Thymus (tissue), 11 donors: ENCODE results near the gene FCER2. TPM values are rescaled to one million over a fixed set of nuclear protein-coding genes. Genes with fewer than 3 reads are reported as not detected.

Experiments used
- DNase-seq, 9 donors: peaks; one replicate each; pipeline ENCODE4 v3.0.0-alpha.2; 2013; ENCODE audit warnings: low spot score in 9 of 9, low read depth in 6 of 9, missing footprints in 1 of 9
- H3K27ac ChIP-seq, 2 donors: one replicate each; pipeline ENCODE4 v1.5.1; 2013; ENCODE audit warnings: control low read depth in 1 of 2, low read depth in 1 of 2, low read length in 1 of 2, mild to moderate bottlenecking in 1 of 2, moderate library complexity in 1 of 2
- H3K27me3 ChIP-seq, 2 donors: one replicate each; pipeline ENCODE4 v1.5.1; 2013; ENCODE audit warnings: low read length in 1 of 2; ENCODE audit not compliant: control insufficient read depth in 2 of 2, insufficient read depth in 1 of 2
- H3K36me3 ChIP-seq, 2 donors: one replicate each; pipeline ENCODE4 v1.5.1; 2013; ENCODE audit warnings: low read length in 1 of 2, mild to moderate bottlenecking in 1 of 2, moderate library complexity in 1 of 2; ENCODE audit not compliant: control insufficient read depth in 2 of 2, insufficient read depth in 2 of 2
- H3K4me1 ChIP-seq, 2 donors: one replicate each; pipeline ENCODE4 v1.5.1; 2013; ENCODE audit warnings: low read length in 2 of 2; ENCODE audit not compliant: control insufficient read depth in 2 of 2, insufficient read depth in 2 of 2
- H3K4me3 ChIP-seq, 2 donors: one replicate each; pipeline ENCODE4 v1.5.1; 2013; ENCODE audit warnings: low read length in 2 of 2, control low read depth in 1 of 2, mild to moderate bottlenecking in 1 of 2
- H3K9me3 ChIP-seq, 2 donors: one replicate each; pipeline ENCODE4 v1.5.1; 2013; ENCODE audit warnings: low read length in 1 of 2, mild to moderate bottlenecking in 1 of 2; ENCODE audit not compliant: control insufficient read depth in 2 of 2, insufficient read depth in 1 of 2
- WGBS: extraction: QIAGEN DNeasy Blood & Tissue Kit; methylation state at CpG from one replicate; pipeline ENCODE4 v1.1.7; 2013; 5-methylcytosine and 5-hydroxymethylcytosine counted together
- polyA plus RNA-seq: library from polyadenylated mRNA; stranded (reverse); fragments of 200-250 nt; gene quantifications from one replicate; pipeline ENCODE4 v1.2.3, GENCODE V29; 2013
- total RNA-seq: library from RNA; stranded (reverse); fragments of 120-200 nt; gene quantifications from one replicate; pipeline ENCODE4 v1.2.4, GENCODE V29; 2013
- donor health status: healthy.

The FCER2 gene
- total and polyA plus RNA-seq, 2 donors = 3.1 to 14.4 TPM

DNA sequence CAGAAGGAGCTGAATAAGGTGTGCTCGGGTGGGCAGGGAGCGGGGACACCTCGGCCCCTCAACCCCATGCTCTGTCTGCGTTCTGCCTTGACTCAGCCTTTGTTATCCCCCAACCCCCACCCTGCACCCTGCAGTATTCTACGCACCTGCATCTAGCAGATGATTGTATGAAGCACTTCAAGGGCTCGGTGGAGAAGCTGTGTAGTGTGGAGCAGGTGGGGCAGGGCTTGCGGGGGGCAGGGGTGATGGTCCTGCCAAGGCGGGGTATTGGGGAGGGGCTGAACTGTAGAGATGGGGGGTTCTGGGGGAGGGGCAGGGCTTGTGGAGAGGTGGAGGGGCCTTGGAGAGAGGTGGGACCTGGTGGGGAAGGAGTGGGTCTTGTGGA lies 58.9 kb downstream of the FCER2 start:
- H3K27ac ChIP-seq = peak overlapping the region; percentile 69 to 96
- peaks cover 35 to 84% of the 10 kb centered on the region in 2 donors for H3K4me1 ChIP-seq
- no peak overlapping the region for H3K4me3 ChIP-seq
- peaks cover 71% of the 10 kb centered on the region in 2 donors for H3K36me3 ChIP-seq
- H3K27me3 ChIP-seq = no peaks in the 10 kb centered on the region
- peak; percentile 69 to 93 (median 79) for DNase-seq
- peaks cover 1 to 23% of the 10 kb centered on the region in 2 donors for H3K9me3 ChIP-seq
- WGBS = 37% methylated on average over 8 of the region's 8 CpGs

DNA sequence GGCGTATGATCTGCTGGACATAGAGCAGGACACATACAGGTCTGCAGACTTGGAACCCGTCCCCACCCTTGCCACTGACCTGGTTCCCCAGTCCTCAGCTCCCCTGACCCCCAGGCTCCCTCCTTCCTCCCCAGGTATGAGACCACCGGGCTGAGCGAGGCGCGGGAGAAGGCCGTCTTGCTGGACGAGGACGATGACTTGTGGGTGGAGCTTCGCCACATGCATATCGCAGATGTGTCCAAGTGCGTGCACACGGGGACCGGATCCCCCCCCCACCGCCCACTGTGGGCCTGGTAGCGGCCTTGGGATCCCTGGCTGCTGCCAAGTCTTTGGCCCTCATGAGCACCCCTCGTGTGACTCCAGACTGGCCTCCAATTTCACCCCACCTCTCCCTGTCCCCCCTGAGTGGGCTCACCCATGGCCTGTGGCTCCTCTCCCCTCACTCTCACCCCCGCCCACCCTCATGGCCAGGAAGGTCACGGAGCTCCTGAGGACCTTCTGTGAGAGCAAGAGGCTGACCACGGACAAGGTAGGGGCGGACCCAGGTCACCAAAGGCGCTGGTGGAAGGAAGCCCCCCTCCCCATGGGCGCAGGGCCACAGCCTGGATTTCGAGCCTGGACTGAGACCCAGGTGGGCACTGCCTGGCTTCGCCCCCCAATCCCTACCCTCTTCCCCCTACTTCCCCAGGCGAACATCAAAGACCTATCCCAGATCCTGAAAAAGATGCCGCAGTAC lies 59.5 kb downstream of the FCER2 start:
- no peak for DNase-seq
- Histone ChIP-seq H3K9me3 (peaks cover 1 to 23% of the 10 kb centered on the region in 2 donors), H3K4me3 (no peak overlapping the region), H3K36me3 (peaks cover 65 to 67% of the 10 kb centered on the region in 2 donors), H3K4me1 (peaks cover 39 to 90% of the 10 kb centered on the region in 2 donors), H3K27ac (peak overlapping the region; percentile 69 to 96), H3K27me3 (no peaks in the 10 kb centered on the region)
- 96% methylated on average over 27 of the region's 27 CpGs for WGBS

DNA sequence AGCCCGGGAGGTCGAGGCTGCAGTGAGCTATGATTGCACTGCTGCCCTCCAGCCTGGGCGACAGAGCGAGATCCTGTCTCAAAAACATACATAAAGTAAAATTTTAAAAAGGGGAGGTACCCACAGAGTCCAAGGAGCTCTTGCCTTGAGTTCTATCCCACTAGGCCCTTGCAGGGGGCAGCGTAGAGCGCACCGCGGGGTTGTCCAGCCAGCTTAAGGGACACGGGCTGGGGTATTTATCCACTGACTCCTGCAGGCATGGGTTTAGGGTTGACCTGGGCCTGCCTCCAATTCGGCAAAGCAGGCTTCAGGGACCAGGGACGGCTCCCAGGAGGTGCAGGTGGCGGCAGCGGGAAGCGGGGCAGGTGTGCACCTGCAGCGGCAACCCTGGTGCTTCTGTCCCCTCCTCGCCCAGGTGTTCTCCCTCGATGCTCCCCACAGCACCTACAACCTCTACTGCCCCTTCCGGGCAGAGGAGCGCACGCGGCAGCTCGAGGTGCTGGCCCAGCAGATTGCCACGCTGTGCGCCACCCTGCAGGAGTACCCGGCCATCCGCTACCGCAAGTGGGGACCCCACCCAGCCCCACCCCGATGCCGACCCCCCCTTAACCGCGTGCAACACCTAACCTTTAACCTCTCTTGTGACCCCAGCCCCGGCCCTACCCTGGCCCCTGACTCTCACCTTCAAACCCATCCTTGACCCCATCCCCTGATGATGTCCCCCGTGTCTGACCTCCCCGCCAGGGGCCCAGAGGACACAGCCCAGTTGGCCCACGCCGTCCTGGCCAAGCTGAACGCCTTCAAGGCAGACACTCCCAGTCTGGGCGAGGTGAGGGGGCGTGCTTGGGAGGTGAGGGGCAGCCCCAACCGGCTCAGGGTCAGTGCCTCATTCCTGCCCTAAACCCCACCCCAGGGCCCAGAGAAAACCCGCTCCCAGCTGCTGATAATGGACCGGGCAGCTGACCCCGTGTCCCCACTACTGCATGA lies 60.3 kb downstream of the FCER2 start:
- Histone ChIP-seq H3K36me3 (peaks cover 57 to 59% of the 10 kb centered on the region in 2 donors), H3K27ac (peak overlapping the region in 1 of 2 donors; percentile 11), H3K27me3 (no peaks in the 10 kb centered on the region), H3K4me1 (peaks cover 40 to 90% of the 10 kb centered on the region in 2 donors), H3K9me3 (peaks cover 1 to 25% of the 10 kb centered on the region in 2 donors), H3K4me3 (no peak overlapping the region)
- no peak for DNase-seq
- 97% methylated on average over 43 of the region's 43 CpGs for WGBS

DNA sequence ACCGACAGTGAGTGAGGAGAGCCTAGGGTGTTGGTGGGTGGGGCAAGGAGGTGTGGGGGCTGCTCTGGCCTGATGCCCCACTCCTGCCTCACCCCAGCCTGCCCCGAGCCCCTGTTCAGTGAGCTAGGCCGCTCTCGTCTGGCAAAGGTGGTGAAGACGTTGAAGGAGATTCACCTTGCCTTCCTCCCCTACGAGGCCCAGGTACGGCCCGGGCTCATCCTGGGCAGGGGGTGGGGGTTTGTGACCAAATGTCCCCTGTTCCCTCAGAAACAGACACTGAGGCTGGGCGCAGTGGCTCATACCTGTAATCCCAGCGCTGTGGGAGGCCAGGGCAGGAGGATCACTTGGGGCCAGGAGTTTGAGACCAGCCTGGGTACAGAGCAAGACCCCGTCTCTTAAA lies 61.1 kb downstream of the FCER2 start:
- Histone ChIP-seq H3K4me1 (peaks cover 45 to 87% of the 10 kb centered on the region in 2 donors), H3K27me3 (no peaks in the 10 kb centered on the region), H3K36me3 (peaks cover 50 to 51% of the 10 kb centered on the region in 2 donors), H3K9me3 (peaks cover 1 to 29% of the 10 kb centered on the region in 2 donors), H3K4me3 (no peak overlapping the region), H3K27ac (no peak overlapping the region)
- no peak for DNase-seq
- WGBS = 99% methylated on average over 11 of the region's 11 CpGs

DNA sequence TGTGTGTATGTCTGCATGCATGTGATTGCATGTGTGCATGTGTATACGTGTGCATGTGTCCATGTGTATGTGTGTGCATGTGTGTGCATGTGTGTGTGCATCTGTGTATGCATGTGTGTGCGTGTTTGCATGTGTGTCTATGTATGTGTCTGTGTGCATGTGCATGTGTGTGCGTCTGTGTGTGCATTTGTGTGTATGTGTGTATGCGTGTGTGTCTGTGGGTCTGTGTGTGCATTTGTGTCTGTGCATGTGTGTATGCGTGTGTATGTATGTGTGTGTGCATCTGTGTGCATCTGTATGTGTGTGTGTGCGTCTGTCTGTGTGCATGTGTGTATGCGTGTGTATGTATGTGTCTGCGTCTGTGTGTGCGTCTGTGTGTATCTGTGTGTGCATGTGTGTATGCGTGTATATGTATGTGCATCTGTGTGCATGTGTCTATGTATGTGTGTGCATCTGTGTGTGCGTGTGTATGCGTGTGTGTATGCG lies 62.0 kb downstream of the FCER2 start:
- DNase-seq = no peak
- Histone ChIP-seq H3K4me3 (no peak overlapping the region), H3K27me3 (no peaks in the 10 kb centered on the region), H3K4me1 (peaks cover 42 to 78% of the 10 kb centered on the region in 2 donors), H3K9me3 (peaks cover 1 to 26% of the 10 kb centered on the region in 2 donors), H3K36me3 (peaks cover 42 to 46% of the 10 kb centered on the region in 2 donors), H3K27ac (no peak overlapping the region)
- 97% methylated on average over 13 of the region's 13 CpGs for WGBS

DNA sequence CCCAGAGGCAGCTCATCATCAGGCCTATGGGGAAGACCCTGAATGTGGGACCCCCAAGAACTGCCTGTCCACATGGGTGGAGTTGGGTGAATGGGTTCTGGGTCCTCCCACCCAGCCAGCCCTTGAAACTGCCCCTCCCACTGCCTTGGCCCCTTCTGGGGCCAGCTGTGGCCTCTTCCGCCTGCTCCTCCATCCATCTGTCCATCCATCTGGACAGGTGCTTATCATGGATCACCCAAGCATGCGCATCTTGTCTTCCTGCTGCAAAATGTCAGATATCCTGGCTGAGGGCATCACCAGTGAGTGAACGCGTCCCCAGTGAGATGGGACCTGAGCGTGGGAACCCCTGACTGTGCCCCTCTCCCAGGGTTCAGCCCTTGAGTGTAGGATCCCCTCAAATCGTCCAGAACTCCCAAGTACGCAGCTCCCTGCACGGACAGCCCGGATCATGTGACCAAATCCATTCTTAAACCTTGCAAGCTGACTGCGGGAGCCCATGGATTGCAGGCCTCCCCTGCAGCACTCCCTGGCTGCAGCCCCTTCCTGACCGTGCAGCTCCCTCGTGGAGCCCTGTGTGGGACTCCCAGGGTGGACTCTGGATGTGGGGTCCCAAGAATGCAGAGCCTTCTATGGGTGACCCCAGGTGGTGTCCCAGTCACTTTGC lies 63.0 kb downstream of the FCER2 start:
- DNase-seq = no peak
- Histone ChIP-seq H3K27ac (no peak overlapping the region), H3K4me3 (no peak overlapping the region), H3K9me3 (peaks cover 1 to 17% of the 10 kb centered on the region in 2 donors), H3K36me3 (peaks cover 35 to 38% of the 10 kb centered on the region in 2 donors), H3K27me3 (no peaks in the 10 kb centered on the region), H3K4me1 (peaks cover 46 to 72% of the 10 kb centered on the region in 2 donors)
- WGBS = 97% methylated on average over 12 of the region's 12 CpGs

Other genes with a start within 250 kb of the FCER2 start
- gene PEX11G, start 213.1 kb downstream of the FCER2 start, total RNA-seq = 3.3 TPM
- 4.8 TPM for gene PEX11G, start 213.1 kb downstream of the FCER2 start, polyA plus RNA-seq
- 7.1 TPM for gene ZNF358, start 186.0 kb downstream of the FCER2 start, total RNA-seq
- 23.5 TPM for gene ZNF358, start 186.0 kb downstream of the FCER2 start, polyA plus RNA-seq
- 2.8 TPM for gene MCOLN1, start 179.5 kb downstream of the FCER2 start, total RNA-seq
- 41.0 TPM for gene MCOLN1, start 179.5 kb downstream of the FCER2 start, polyA plus RNA-seq
- gene PNPLA6, start 166.4 kb downstream of the FCER2 start, total RNA-seq = 17.3 TPM
- gene PNPLA6, start 166.4 kb downstream of the FCER2 start, polyA plus RNA-seq = 75.3 TPM
- gene CAMSAP3, start 106.3 kb downstream of the FCER2 start, total RNA-seq = 1.3 TPM
- gene CAMSAP3, start 106.3 kb downstream of the FCER2 start, polyA plus RNA-seq = 2.5 TPM
- gene XAB2, start 72.6 kb downstream of the FCER2 start, total RNA-seq = 29.2 TPM
- gene XAB2, start 72.6 kb downstream of the FCER2 start, polyA plus RNA-seq = 60.6 TPM
- 143 TPM for gene PET100, start 72.3 kb downstream of the FCER2 start, total RNA-seq
- gene PET100, start 72.3 kb downstream of the FCER2 start, polyA plus RNA-seq = 216 TPM
- gene PCP2, start 68.4 kb downstream of the FCER2 start, total RNA-seq = 1.9 TPM
- gene PCP2, start 68.4 kb downstream of the FCER2 start, polyA plus RNA-seq = 9.4 TPM
- gene STXBP2, start 65.0 kb downstream of the FCER2 start, total RNA-seq = 45.3 TPM
- gene STXBP2, start 65.0 kb downstream of the FCER2 start, polyA plus RNA-seq = 140 TPM
- gene RETN, start 33.1 kb downstream of the FCER2 start, total RNA-seq = 9.5 TPM
- 33.1 TPM for gene RETN, start 33.1 kb downstream of the FCER2 start, polyA plus RNA-seq
- gene MCEMP1, start 25.0 kb downstream of the FCER2 start, total RNA-seq = 0.28 TPM
- 1.6 TPM for gene MCEMP1, start 25.0 kb downstream of the FCER2 start, polyA plus RNA-seq
- 108 TPM for gene TRAPPC5, start 21.3 kb downstream of the FCER2 start, total RNA-seq
- 59.5 TPM for gene TRAPPC5, start 21.3 kb downstream of the FCER2 start, polyA plus RNA-seq
- 0.52 TPM for gene CLEC4G, start 30.0 kb upstream of the FCER2 start, total RNA-seq
- gene CLEC4G, start 30.0 kb upstream of the FCER2 start, polyA plus RNA-seq = 3.2 TPM
- 3.4 TPM for gene CD209, start 45.4 kb upstream of the FCER2 start, total RNA-seq
- gene CD209, start 45.4 kb upstream of the FCER2 start, polyA plus RNA-seq = 8.5 TPM
- 0.19 TPM for gene CLEC4M, start 61.1 kb upstream of the FCER2 start, total RNA-seq
- gene CLEC4M, start 61.1 kb upstream of the FCER2 start, polyA plus RNA-seq = 0.50 TPM
- 4.9 TPM for gene EVI5L, start 128.1 kb upstream of the FCER2 start, total RNA-seq
- gene EVI5L, start 128.1 kb upstream of the FCER2 start, polyA plus RNA-seq = 7.6 TPM
- 0.09 TPM for gene PRR36, start 172.3 kb upstream of the FCER2 start, total RNA-seq
- 0.16 TPM for gene PRR36, start 172.3 kb upstream of the FCER2 start, polyA plus RNA-seq
- gene LRRC8E, start 186.4 kb upstream of the FCER2 start, total RNA-seq = 0.05 TPM
- gene LRRC8E, start 186.4 kb upstream of the FCER2 start, polyA plus RNA-seq = 0.27 TPM
- 8.0 TPM for gene MAP2K7, start 201.7 kb upstream of the FCER2 start, total RNA-seq
- 45.4 TPM for gene MAP2K7, start 201.7 kb upstream of the FCER2 start, polyA plus RNA-seq
- 0.19 TPM for gene TGFBR3L, start 212.7 kb upstream of the FCER2 start, total RNA-seq
- 0.05 TPM for gene TGFBR3L, start 212.7 kb upstream of the FCER2 start, polyA plus RNA-seq
- gene SNAPC2, start 218.2 kb upstream of the FCER2 start, total RNA-seq = 6.4 TPM
- 16.0 TPM for gene SNAPC2, start 218.2 kb upstream of the FCER2 start, polyA plus RNA-seq
- gene CTXN1, start 224.0 kb upstream of the FCER2 start, total RNA-seq = 0.33 TPM
- gene CTXN1, start 224.0 kb upstream of the FCER2 start, polyA plus RNA-seq = 0.82 TPM
- 28.1 TPM for gene TIMM44, start 241.5 kb upstream of the FCER2 start, total RNA-seq
- gene TIMM44, start 241.5 kb upstream of the FCER2 start, polyA plus RNA-seq = 41.8 TPM